ENCODE data around the gene SPECC1.
"Not testable (repeated sequence)": the region's sequence is repeated elsewhere in the genome, so short reads cannot be mapped to it uniquely, and the experiment has no call there.

SPECC1 gene

GRCh38 chr17:20087538-20088250 is 78.5 kb downstream of the SPECC1 start:
- DNase-seq, result no peak
- no peak for TF ChIP-seq GATA1 (IDR thresholded peaks at IDR 0.05; ENCODE audit: low read depth, low read length)
- TF ChIP-seq POLR2A (IDR thresholded peaks at IDR 0.05; ENCODE audit: low read length), result no peak

DNA sequence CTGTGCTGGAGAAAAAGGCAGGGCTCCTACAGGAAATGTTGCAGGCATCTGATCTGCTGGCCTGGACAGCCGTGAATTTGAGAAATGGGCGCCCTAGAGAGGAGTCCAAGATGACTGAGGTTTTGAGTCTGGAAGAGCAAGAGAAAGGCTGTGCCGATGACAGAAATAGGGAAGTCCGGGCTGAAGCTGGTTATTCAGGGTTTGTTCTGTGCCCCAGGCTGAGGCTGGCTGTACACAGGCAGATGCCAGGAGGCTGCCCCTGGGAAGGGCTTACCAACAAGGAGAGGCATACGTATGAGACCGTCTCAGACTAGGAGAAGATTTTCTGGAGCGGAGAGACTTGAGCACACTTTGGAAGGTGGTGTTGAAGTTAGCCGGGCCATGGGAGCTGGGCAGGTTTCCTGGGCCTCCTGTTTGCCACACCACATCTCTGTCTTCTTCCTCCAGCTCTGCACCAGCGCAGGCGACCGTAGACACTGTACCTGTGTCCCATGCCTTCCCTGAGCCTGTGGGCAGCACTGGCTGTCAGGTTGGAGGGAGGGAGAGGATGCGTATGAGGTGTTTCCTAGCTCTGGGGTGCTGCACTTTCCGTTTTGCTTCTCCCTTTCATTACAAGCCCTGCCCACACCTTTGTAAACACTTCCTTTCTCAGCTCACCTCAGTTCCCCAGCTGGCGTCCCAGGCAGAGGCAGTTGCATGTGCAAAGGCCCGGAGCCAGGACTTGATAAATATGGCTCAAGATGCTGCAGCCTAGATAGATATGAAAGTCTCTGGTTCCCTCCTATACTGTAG is 80.8 kb downstream of the SPECC1 start:
- DNase-seq, result no peak
- TF ChIP-seq GATA1 (IDR thresholded peaks at IDR 0.05; ENCODE audit: low read depth, low read length) (no peak), POLR2A (IDR thresholded peaks at IDR 0.05; ENCODE audit: low read length) (no peak)

DNA sequence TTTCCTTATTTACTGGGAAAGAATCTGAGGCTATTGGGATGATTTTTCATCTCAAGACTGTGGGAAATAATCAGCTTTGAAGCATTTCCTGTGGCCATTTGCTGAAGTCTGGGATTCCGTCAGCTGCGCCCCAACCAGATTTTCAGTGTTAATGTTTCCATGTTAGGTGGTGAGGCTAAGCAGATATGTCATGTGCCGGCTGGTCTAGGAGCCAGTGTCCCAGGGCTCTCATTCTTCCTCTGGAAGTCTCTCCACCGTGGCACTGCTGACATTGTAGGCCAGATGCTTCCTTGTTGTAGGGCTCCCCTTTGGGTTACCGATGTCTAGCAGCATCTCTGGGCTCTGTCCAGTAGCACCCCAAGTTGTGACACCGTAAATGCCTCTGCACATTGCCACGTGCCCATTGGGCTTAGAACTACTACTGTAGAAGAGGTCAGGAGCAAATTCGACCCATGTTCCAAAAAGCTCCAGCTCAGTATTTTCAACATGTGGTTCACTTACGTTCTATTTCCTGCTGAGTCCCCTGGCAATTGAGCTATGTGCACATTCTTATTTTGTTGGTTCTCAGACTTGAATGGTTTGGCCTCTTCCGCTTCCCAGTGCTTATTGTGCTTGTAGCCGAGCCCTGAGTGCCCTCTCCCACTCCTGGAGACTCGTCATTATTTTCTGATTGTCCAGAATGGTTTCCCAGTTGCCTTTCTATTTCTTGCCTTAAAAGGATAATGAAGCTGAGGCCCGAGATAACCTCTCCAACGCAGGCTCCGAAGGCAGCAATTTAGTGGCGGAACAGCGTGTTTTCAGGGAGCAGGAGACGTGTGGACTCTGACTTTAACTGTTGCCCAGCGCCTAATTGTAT is 82.2 kb downstream of the SPECC1 start:
- no peak for DNase-seq
- TF ChIP-seq POLR2A (IDR thresholded peaks at IDR 0.05; ENCODE audit: low read length) (no peak), GATA1 (IDR thresholded peaks at IDR 0.05; ENCODE audit: low read depth, low read length) (no peak)

DNA sequence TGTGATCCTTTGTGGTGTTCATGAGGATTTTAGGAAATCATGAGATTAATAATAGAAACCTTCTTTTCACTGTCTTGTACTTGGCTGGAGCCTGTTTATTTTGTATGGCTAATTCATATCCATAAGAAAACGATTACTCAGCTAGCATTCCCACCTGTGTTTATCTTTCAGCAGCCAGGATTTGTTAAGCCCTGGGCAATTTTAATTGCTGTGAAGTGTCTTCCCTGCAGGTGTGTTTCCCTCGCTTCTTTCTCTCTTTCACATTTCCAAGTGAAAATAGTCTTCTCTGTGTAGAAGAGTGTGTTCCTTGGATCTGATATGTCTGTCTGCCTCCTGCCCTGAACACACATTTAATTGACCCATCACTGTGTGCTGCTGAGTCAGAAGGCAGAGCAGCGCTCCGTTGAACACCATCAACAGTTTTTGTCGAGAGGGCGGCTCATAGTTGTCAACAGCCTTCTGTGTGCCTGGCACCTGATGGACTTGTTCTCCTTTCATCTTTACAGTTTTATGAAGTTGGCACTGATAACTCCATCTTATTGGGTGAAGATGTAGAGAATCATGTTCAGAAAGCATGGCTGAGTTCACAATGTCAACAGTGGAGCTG is 83.2 kb downstream of the SPECC1 start:
- no peak for DNase-seq

DNA sequence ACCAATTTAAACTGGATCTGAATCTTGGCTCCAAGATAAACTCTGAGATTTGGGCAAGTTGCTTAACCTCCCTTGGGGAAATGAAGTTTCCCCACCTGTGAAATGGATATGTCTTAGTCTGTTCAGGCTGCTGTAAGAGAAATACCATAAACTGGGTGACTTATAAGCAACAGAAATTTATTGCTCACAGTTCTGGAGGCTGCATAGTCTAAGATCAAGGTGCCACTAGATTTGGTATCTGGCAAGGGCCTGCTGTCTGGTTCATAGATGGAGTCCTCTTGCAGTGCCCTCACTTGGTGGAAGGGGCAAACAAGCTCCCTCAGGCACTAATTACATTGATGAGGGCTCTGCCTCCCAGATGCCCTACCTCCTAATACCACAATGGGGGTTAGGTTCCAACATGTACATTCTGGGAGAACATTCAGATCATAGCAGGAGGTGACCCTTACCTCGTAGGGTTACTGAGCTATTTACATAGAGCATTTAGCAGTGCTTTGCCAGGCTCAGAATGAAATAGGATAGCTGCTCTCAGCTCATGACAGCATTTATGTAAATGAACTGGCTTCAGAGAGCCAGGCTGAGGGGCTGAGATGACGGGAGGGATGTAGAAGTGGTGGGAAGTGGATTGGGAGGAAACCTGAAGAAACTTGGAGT is 83.9 kb downstream of the SPECC1 start:
- TF ChIP-seq GATA1 (IDR thresholded peaks at IDR 0.05; ENCODE audit: low read depth, low read length) (no peak), POLR2A (IDR thresholded peaks at IDR 0.05; ENCODE audit: low read length) (no peak)
- DNase-seq, result no peak

More for the DNA sequence above, 83.2 kb downstream of the SPECC1 start:
- TF ChIP-seq GATA1 (IDR thresholded peaks at IDR 0.05; ENCODE audit: low read depth, low read length) (no peak), POLR2A (IDR thresholded peaks at IDR 0.05; ENCODE audit: low read length) (no peak)

- TF ChIP-seq GATA1 (IDR thresholded peaks at IDR 0.05; ENCODE audit: low read depth, low read length) (no peak), POLR2A (IDR thresholded peaks at IDR 0.05; ENCODE audit: low read length) (no peak)
- DNase-seq, result no peak
Measured at GRCh38 chr17:20094777-20095176, 85.6 kb downstream of the SPECC1 start.

GRCh38 chr17:20095336-20096080 is 86.3 kb downstream of the SPECC1 start:
- no peak for TF ChIP-seq POLR2A (IDR thresholded peaks at IDR 0.05; ENCODE audit: low read length)
- TF ChIP-seq GATA1 (IDR thresholded peaks at IDR 0.05; ENCODE audit: low read depth, low read length), result no peak
- DNase-seq, result peak; percentile 22 to 26

GRCh38 chr17:20096430-20096829 is 87.3 kb downstream of the SPECC1 start:
- no peak for DNase-seq
- TF ChIP-seq POLR2A (IDR thresholded peaks at IDR 0.05; ENCODE audit: low read length) (no peak), GATA1 (IDR thresholded peaks at IDR 0.05; ENCODE audit: low read depth, low read length) (no peak)

- TF ChIP-seq GATA1 (IDR thresholded peaks at IDR 0.05; ENCODE audit: low read depth, low read length), result no peak
- TF ChIP-seq POLR2A (IDR thresholded peaks at IDR 0.05; ENCODE audit: low read length), result no peak
- no peak for DNase-seq
Measured at GRCh38 chr17:20097330-20097729, 88.2 kb downstream of the SPECC1 start.

DNA sequence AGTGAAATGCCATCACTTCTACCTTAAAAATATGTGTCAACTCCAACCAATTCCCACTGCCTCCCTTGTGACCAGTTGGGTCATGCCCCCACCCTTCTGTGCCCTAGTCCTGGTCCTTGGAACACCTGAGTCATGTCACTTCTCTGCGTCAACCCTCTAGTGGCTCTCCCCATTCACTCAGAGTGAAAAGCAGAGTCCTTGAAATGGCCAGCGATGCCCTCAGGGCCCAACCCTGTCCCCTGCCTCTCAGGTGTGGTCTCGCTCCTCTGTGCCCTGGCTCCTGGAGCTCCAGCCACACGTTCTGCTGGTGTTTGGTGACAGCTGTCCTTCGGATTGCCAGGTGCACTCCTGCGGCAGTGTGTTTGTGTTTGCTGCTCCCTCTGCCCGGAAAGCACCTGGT is 89.2 kb downstream of the SPECC1 start:
- TF ChIP-seq POLR2A (IDR thresholded peaks at IDR 0.05; ENCODE audit: low read length) (no peak), GATA1 (IDR thresholded peaks at IDR 0.05; ENCODE audit: low read depth, low read length) (no peak)

GRCh38 chr17:20100806-20101205 is 91.6 kb downstream of the SPECC1 start:
- DNase-seq, result not testable (repeated sequence)

More for the DNA sequence above, 89.2 kb downstream of the SPECC1 start:
- DNase-seq, result peak in 1 of 2 experiments; percentile 48

Data from erythroblast (primary cell).